Osteocyte (in vitro differentiated cells): Measurements from ENCODE around the gene MYO16. TPM values are rescaled to one million over a fixed set of nuclear protein-coding genes. Genes with fewer than 3 reads are reported as not detected.

Experiments
- DNase-seq: peaks from one replicate; pipeline ENCODE4 v3.0.0; 2021; ENCODE audit warnings: mixed read lengths; ENCODE audit not compliant: unreplicated experiment; ENCODE audit errors: extremely low spot score
- H3K27ac Mint-ChIP-seq: one replicate; pipeline ENCODE4 v1.8.0; 2021; ENCODE audit warnings: mild to moderate bottlenecking, mixed read lengths; ENCODE audit not compliant: unreplicated experiment
- H3K27me3 Mint-ChIP-seq: one replicate; pipeline ENCODE4 v1.8.0; 2021; ENCODE audit warnings: mixed read lengths; ENCODE audit not compliant: unreplicated experiment
- H3K36me3 Mint-ChIP-seq: one replicate; pipeline ENCODE4 v1.8.0; 2021; ENCODE audit warnings: mixed read lengths; ENCODE audit not compliant: unreplicated experiment
- H3K4me1 Mint-ChIP-seq: one replicate; pipeline ENCODE4 v1.8.0; 2021; ENCODE audit warnings: mixed read lengths; ENCODE audit not compliant: unreplicated experiment
- H3K4me3 Mint-ChIP-seq: one replicate; pipeline ENCODE4 v1.8.0; 2021; ENCODE audit warnings: mild to moderate bottlenecking, moderate library complexity, mixed read lengths; ENCODE audit not compliant: unreplicated experiment
- H3K9me3 Mint-ChIP-seq: one replicate; pipeline ENCODE4 v1.8.0; 2021; ENCODE audit warnings: mixed read lengths; ENCODE audit not compliant: unreplicated experiment
- long read RNA-seq: library from polyadenylated mRNA; unstranded; transcript quantifications from one replicate; pipeline ENCODE4 v2.0.0, GENCODE V29; 2021
- total RNA-seq: library from RNA; stranded (reverse); gene quantifications from 2 replicates; pipeline ENCODE4 v1.2.1, GENCODE V29; 2021
- TF ChIP-seq, protein P1 (sequence below): fragments of 200-600 bp; sonication (generic); IDR thresholded peaks from 2 replicates; pipeline ENCODE4 v1.5.0; 2021; ENCODE audit warnings: antibody characterized with exemption, mild to moderate bottlenecking, moderate library complexity

MYO16 gene
- 0.13 and 0.16 TPM in 2 replicates for total RNA-seq
- long read RNA-seq, partial matches to known transcripts = 0 of 1 reads
- long read RNA-seq, other reads (novel, unspliced or antisense) = 1 of 1 reads

DNA sequence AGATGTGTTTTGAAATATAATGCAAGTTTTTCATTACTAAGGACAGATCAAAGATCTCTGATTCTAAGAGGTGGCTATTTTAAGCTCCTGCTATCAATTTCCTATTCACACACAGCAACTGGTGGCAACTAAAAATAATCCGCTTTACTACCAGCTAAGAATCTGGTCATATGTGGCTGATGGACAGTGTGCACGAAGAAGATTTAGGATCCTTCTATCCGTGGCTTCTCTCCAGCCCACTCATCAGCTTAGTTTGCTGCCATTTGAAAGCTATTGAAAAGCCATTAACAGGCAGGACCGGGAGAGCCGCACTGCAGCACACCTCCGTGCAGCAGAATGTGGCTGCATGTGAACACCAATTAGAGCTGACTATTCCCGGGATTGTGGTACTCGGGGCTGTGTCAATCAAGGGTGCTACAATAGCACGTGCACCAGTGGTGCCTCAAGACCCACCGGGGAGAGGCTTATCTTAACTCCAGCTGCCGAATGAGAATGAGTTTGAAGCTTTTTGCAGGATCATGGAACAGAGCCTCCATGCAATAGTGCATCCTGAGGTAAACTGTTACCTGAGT, at the start of gene MYO16:
TSS of gene MYO16 (plus strand) at position 431 of the 572 bp plus-strand sequence. CDS start 234 bp downstream, outside the sequence.
- no peak for DNase-seq
- Mint-ChIP-seq H3K9me3 (no peaks in the 10 kb centered on the region), H3K36me3 (no peaks in the 10 kb centered on the region), H3K27me3 (peaks cover 53% of the 10 kb centered on the region), H3K27ac (no peak within 1 kb of the TSS), H3K4me1 (no peaks in the 10 kb centered on the region), H3K4me3 (no peak within 1 kb of the TSS)
- TF ChIP-seq, protein P1, sequence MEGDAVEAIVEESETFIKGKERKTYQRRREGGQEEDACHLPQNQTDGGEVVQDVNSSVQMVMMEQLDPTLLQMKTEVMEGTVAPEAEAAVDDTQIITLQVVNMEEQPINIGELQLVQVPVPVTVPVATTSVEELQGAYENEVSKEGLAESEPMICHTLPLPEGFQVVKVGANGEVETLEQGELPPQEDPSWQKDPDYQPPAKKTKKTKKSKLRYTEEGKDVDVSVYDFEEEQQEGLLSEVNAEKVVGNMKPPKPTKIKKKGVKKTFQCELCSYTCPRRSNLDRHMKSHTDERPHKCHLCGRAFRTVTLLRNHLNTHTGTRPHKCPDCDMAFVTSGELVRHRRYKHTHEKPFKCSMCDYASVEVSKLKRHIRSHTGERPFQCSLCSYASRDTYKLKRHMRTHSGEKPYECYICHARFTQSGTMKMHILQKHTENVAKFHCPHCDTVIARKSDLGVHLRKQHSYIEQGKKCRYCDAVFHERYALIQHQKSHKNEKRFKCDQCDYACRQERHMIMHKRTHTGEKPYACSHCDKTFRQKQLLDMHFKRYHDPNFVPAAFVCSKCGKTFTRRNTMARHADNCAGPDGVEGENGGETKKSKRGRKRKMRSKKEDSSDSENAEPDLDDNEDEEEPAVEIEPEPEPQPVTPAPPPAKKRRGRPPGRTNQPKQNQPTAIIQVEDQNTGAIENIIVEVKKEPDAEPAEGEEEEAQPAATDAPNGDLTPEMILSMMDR = no peak

DNA sequence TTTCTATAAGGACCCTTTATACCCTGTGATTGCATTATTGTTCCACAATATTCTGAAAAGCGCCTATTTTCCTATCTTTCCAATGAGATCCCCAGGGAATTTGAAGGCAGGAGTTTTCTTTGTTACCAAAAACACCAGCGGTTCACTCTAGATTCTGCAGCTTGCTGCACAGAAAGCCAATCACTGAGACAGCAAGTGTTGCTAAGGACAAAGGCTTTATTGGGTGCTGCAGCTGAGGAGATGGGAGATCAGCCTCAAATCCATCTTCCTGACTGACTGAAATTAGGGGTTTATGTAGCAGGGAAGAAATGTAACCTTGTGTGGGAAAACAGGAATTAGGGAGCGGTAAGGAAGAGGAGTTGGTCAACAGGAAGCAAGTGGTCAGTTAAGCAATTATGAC, 42.6 kb upstream of the MYO16 start:
- TF ChIP-seq, protein P1 = no peak
- no peaks in the 10 kb centered on the region for H3K9me3 Mint-ChIP-seq
- DNase-seq = no peak

DNA sequence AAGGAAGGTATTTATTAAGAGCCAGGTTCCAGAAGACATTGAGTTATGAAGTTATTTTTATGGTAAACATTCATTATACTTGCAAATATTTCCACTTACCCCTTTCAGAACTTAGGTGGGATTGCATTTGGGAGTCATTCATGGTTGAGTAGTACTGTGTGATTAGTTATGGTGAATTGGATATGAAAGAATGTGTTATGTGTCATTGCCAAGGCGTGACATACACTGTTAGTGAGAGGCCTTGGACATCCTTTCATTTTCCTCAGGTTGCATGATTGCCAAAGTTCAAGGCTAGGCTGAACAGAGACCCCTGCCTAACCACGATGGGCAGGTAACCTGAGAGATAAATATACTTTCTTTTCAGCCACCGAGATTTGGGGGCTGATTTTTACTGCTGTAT, 40.9 kb upstream of the MYO16 start:
- peaks cover 46% of the 10 kb centered on the region for H3K27me3 Mint-ChIP-seq
- no peaks in the 10 kb centered on the region for H3K9me3 Mint-ChIP-seq
- TF ChIP-seq, protein P1 = no peak
- no peak overlapping the region for H3K27ac Mint-ChIP-seq
- H3K4me1 Mint-ChIP-seq = no peaks in the 10 kb centered on the region
- no peak overlapping the region for H3K4me3 Mint-ChIP-seq
- H3K36me3 Mint-ChIP-seq = no peaks in the 10 kb centered on the region
- no peak for DNase-seq

More for the DNA sequence above, 42.6 kb upstream of the MYO16 start:
- no peaks in the 10 kb centered on the region for H3K36me3 Mint-ChIP-seq
- peaks cover 53% of the 10 kb centered on the region for H3K27me3 Mint-ChIP-seq
- no peaks in the 10 kb centered on the region for H3K4me1 Mint-ChIP-seq
- H3K4me3 Mint-ChIP-seq = no peak overlapping the region
- no peak overlapping the region for H3K27ac Mint-ChIP-seq

DNA sequence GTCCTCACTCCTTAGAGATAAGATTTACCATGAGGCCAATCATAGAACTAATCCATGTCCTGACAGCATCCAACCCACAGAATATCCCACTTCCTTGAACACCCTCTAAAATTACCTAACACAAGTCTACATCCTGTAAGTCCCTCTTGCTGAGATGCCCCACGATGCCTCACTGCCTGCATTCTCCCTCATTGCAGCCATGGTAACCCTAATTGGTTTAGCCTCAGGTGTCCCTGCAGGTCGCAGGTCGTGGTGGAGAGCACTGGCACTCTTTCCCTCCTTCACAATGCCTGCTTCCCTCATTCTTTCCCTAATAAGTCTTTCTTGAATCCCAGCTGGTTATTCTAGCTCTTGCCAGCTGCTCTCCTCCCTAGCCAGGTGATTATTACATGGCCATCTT, 35.3 kb upstream of the MYO16 start:
- no peak overlapping the region for H3K27ac Mint-ChIP-seq
- no peak for DNase-seq
- peaks cover 55% of the 10 kb centered on the region for H3K27me3 Mint-ChIP-seq
- no peaks in the 10 kb centered on the region for H3K36me3 Mint-ChIP-seq
- H3K4me3 Mint-ChIP-seq = no peak overlapping the region
- no peaks in the 10 kb centered on the region for H3K9me3 Mint-ChIP-seq
- TF ChIP-seq, protein P1 = no peak
- H3K4me1 Mint-ChIP-seq = no peaks in the 10 kb centered on the region

DNA sequence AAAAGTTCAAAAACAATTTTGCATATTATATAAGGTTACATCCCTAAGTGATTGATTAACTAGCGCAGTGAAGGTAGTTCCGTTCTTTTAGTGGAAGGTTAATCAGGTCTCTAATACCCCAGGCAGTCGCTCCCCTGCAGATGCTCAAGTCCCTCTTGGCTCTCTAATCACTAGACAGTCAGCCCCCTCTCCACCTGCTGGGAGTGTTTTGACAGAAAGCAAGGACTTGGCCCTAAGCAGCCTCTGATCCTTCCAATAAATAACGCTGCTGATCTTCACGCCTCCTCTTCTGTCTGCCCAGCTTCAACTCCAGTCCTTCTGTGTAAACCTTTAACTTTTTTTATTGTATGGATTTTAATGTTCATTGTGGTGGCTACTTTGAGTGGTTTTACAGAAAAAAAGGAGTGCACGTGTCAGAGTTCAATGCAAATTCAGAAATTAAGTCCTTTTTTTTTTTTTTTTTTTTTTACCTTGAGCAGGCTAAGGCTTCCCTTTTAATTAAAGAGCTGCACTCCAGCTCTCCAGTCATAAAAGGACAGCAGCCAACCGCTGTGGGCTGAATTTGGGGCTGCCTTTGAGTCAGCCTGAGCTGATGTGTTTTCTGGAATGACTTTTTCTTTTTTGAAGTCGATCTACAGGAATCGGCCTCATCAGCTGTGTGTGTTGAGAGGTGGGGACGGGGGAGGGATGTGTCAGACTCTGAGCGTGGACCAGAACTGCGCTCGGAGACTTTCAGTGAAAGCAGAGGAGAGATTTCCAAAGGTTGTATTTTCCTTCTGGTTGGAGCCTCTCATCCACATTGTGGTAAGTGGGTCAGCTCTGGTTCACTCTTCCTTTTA, 33.8 kb upstream of the MYO16 start:
- DNase-seq = no peak
- H3K27me3 Mint-ChIP-seq = peaks cover 43% of the 10 kb centered on the region
- TF ChIP-seq, protein P1 = no peak

More for the DNA sequence above, 33.8 kb upstream of the MYO16 start:
- Mint-ChIP-seq H3K9me3 (no peaks in the 10 kb centered on the region), H3K36me3 (no peaks in the 10 kb centered on the region), H3K27ac (no peak overlapping the region), H3K4me3 (no peak overlapping the region), H3K4me1 (no peaks in the 10 kb centered on the region)
